H1 (cell line): ENCODE data around the gene TMEM238. TPM values are rescaled to one million over a fixed set of nuclear protein-coding genes. Genes with fewer than 3 reads are reported as not detected.

ENCODE experiments used
- CHD2 ChIP-seq: IDR thresholded peaks from 2 replicates; pipeline ENCODE4 v1.6.1; 2012; ENCODE audit warnings: low read length, improper control_type of control experiment
- polyA plus RNA-seq, 7 experiments: library from polyadenylated mRNA; depleted of rRNA in 3 of 7; stranded (reverse) in 5 of 7; unstranded in 2 of 7; fragments of >200 nt in 5 of 7; fragments of 200-250 nt in 2 of 7; gene quantifications; 1 replicate in 5 of 7; 2 replicates in 1 of 7; 4 replicates in 1 of 7; pipeline versions ENCODE4 v1.2.1 to v1.2.3, GENCODE V29; 2011 to 2013; ENCODE audit warnings: missing spikeins in 2 of 7, mixed read lengths in 2 of 7
- total RNA-seq: library from RNA; stranded (reverse); fragmentation: NEBNext Ultra II Directional; extraction: Animal tissue kit (Norgen Biotek cat#: 25700); gene quantifications from 2 replicates; pipeline ENCODE4 v1.2.1, GENCODE V29; 2021

Gene TMEM238
- total and polyA plus RNA-seq, 2 of the 8 experiments (the other 6 are each of a cell fraction or from before 2014, with no cell fraction given), result 0.53 to 3.8 TPM

DNA sequence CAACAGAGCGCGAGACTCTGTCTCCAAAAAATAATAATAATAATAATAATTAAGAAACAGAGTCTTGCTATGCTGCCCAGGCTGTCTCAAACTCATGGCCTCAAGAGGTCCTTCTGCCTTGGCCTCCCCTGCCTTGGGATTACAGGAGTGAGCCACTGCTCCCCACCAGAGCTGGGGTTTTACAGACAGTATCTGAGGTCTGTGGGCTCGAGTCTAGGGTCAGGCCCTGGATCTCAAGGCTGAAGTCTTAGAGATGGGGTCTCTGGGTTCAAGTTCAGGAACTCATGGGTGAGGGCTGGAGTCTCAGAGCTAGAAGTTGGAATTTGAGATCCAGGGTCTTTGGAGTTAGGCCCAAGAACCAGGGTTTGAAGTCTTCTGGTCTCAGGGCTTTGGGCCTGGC lies 17.3 kb downstream of the TMEM238 start (continued):
- TF ChIP-seq CHD2, result no peak
